HepG2 (cell line): ENCODE measurements around the gene KRT84. TPM values are rescaled to one million over a fixed set of nuclear protein-coding genes. Genes with fewer than 3 reads are reported as not detected.

Experiments
- ATAC-seq: fragments of 200-7000 bp; cut with Tn5 transposase; 3 replicates; pipeline ENCODE4 v1.9.1; 2020; ENCODE audit warnings: mild to moderate bottlenecking, moderate library complexity
- BruUV-seq: library from RNA; stranded (reverse); fragments of 400-500 nt; replicated peaks from 2 replicates; lab custom pipeline; 2021; lab: Mats Ljungman, UMichigan
- CTCF ChIA-PET: fragments of 300-600 bp; formaldehyde crosslinking; extraction: SDS; loops from one replicate; lab custom pipeline; 2021; ENCODE audit warnings: low total read pairs, inconsistent platforms, low intra/inter-chr PET ratio; lab: Yijun Ruan, JAX
- POLR2A ChIA-PET: fragments of 350-600 bp; sonication (Branson Sonifier 250); formaldehyde crosslinking; loops from one replicate; lab custom pipeline; 2020; ENCODE audit warnings: antibody characterized with exemption, inconsistent platforms; lab: Yijun Ruan, JAX
- DNase-seq: peaks from one replicate; pipeline ENCODE4 v3.0.0-alpha.2; 2015; ENCODE audit warnings: low spot score
- FAIRE-seq: peaks from 3 replicates; lab custom pipeline; 2011; peaks lifted over from hg19 to GRCh38; lab: Jason Lieb, UNC
- H2AFZ ChIP-seq: one replicate; pipeline ENCODE4 v1.6.1; 2011; ENCODE audit warnings: low read length, inconsistent platforms
- H3K27ac ChIP-seq: fragments of 300-600 bp; 3 replicates; pipeline ENCODE4 v1.8.0; 2011; ENCODE audit warnings: mixed run types, mild to moderate bottlenecking, mixed read lengths, low read length, inconsistent platforms; ENCODE audit not compliant: insufficient read depth; ENCODE audit errors: extremely low read length
- H3K27me3 ChIP-seq, 2 experiments: fragments of 200-600 bp in 1 of 2; 2 replicates in 1 of 2; 3 replicates in 1 of 2; pipeline versions ENCODE4 v1.6.0 to v1.8.0; 2011; ENCODE audit warnings: low read length in 2 of 2, mild to moderate bottlenecking in 2 of 2, moderate library complexity in 2 of 2, inconsistent platforms in 1 of 2; ENCODE audit not compliant: insufficient read depth in 2 of 2, control insufficient read depth in 1 of 2
- H3K36me3 ChIP-seq, 2 experiments: fragments of 200-600 bp in 1 of 2; replicated peaks in 1 of 2; 2 replicates in 1 of 2; 3 replicates in 1 of 2; pipeline versions ENCODE4 v1.5.1 to v1.8.0; 2011; ENCODE audit warnings: low read length in 2 of 2, inconsistent platforms in 1 of 2; ENCODE audit not compliant: insufficient read depth in 2 of 2, control insufficient read depth in 1 of 2
- H3K4me1 ChIP-seq: 2 replicates; pipeline ENCODE4 v1.5.1; 2012; ENCODE audit warnings: low read length, inconsistent platforms; ENCODE audit not compliant: insufficient read depth
- H3K4me2 ChIP-seq: 2 replicates; pipeline ENCODE4 v1.6.0; 2011; ENCODE audit warnings: low read depth, low read length, inconsistent platforms
- H3K4me3 ChIP-seq, 3 experiments: fragments of 200-600 bp in 1 of 3; sonication (generic), shearing (Covaris generic) in 1 of 3; replicated peaks in 1 of 3; 2 replicates each; pipeline ENCODE4 v1.5.1; 2011 to 2016; ENCODE audit warnings: low read length in 3 of 3, inconsistent platforms in 2 of 3, low read depth in 2 of 3, mild to moderate bottlenecking in 2 of 3, control low read depth in 1 of 3, mixed read lengths in 1 of 3; ENCODE audit not compliant: insufficient read depth in 1 of 3
- H3K79me2 ChIP-seq: one replicate; pipeline ENCODE4 v1.6.1; 2011; ENCODE audit warnings: low read length, inconsistent platforms; ENCODE audit not compliant: insufficient read depth
- H3K9ac ChIP-seq: 2 replicates; pipeline ENCODE4 v1.6.0; 2011; ENCODE audit warnings: mild to moderate bottlenecking, low read depth, low read length, inconsistent platforms; ENCODE audit not compliant: insufficient read depth
- H3K9me3 ChIP-seq: 2 replicates; pipeline ENCODE4 v1.5.1; 2012; ENCODE audit warnings: mild to moderate bottlenecking, low read length
- H4K20me1 ChIP-seq: 2 replicates; pipeline ENCODE4 v1.6.0; 2011; ENCODE audit warnings: inconsistent platforms, mild to moderate bottlenecking, low read length, moderate library complexity; ENCODE audit not compliant: insufficient read depth
- STAT5B ChIP-seq: sonication (generic); formaldehyde crosslinking; IDR thresholded peaks from 2 replicates; pipeline ENCODE4 v1.4.0; 2020; ENCODE audit warnings: missing genetic modification reagents
- TBX2 ChIP-seq: sonication (generic); formaldehyde crosslinking; IDR thresholded peaks from 2 replicates; pipeline ENCODE4 v1.5.0; 2020; ENCODE audit warnings: missing genetic modification reagents, mild to moderate bottlenecking, borderline replicate concordance
- ZNF318 ChIP-seq: sonication (generic); formaldehyde crosslinking; IDR thresholded peaks from 2 replicates; pipeline ENCODE4 v1.4.0; 2020; ENCODE audit warnings: mild to moderate bottlenecking, missing genetic modification reagents
- ZNF740 ChIP-seq: sonication (generic); formaldehyde crosslinking; IDR thresholded peaks from 2 replicates; pipeline ENCODE4 v1.4.0; 2020; ENCODE audit warnings: missing genetic modification reagents
- WGBS: methylation state at CpG from one replicate; pipeline ENCODE4 v1.1.6; 2017; ENCODE audit warnings: low lambda C conversion rate; 5-methylcytosine and 5-hydroxymethylcytosine counted together
- in situ Hi-C: cut with HindIII; loops from 2 replicates; pipeline ENCODE4 v1.10.0; 2017; ENCODE audit warnings: low pct_unique_long_range_greater_than_20kb; ENCODE audit not compliant: extremely low pct_ligation_motif_present
- intact Hi-C: fragments of 100-400 bp; cut with micrococcal nuclease; formaldehyde crosslinking; loops from one replicate; pipeline ENCODE4 v1.10.0; 2022; ENCODE audit not compliant: unreplicated experiment
- polyA plus RNA-seq, 8 experiments: library from polyadenylated mRNA; depleted of rRNA in 3 of 8; stranded (reverse) in 7 of 8; unstranded in 1 of 8; fragments of >200 nt; fragmentation: Illumina TruSeq in 4 of 8; extraction: Trizol in 4 of 8; gene quantifications; 2 replicates each; pipeline versions ENCODE4 v1.2.1 to v1.2.3, GENCODE V29; 2011 to 2016; ENCODE audit warnings: low read depth in 4 of 8, missing spikeins in 1 of 8, mixed read lengths in 1 of 8; ENCODE audit not compliant: insufficient read depth in 1 of 8
- total RNA-seq, 5 experiments: library from RNA; depleted of rRNA; stranded (reverse); fragments of >200 nt; fragmentation: Illumina TruSeq; extraction: Trizol; gene quantifications; 2 replicates each; pipeline ENCODE4 v1.2.3, GENCODE V29; 2016; ENCODE audit warnings: low read depth in 1 of 5

Gene KRT84
- total and polyA plus RNA-seq, 2 of the 13 experiments (the other 11 are each of a cell fraction or from before 2014, with no cell fraction given): not detected

DNA sequence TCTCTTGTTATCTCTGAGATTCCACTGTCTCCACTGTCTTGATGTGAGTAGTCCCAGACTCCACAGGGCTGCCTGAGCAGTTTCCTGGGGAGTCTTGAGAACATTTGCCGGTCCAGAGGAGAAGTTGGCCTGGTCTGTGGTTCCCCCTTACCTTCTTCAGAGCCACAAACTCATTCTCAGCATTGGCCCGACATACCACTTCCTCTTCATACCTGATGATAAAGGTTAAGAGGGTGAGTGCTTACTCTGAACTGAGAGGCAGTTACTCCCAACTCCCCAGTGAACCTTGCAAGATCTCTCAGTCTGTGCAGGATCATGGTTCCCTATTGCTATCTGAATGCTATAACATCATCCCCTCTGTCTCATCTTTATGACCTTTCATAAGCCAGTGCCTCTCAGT lies 2.6 kb downstream of the KRT84 start:
- 7% methylated on average over 2 of the region's 2 CpGs for WGBS
- peaks cover 2 to 16% of the 10 kb centered on the region in 2 experiments; a peak in 3 of 5 replicates for H3K27me3 ChIP-seq
- no peak overlapping the region for H3K4me3 ChIP-seq
- no peaks in the 10 kb centered on the region for H3K4me1 ChIP-seq
- no peaks in the 10 kb centered on the region for H3K9me3 ChIP-seq
- H3K27ac ChIP-seq: no peak overlapping the region
- no peak overlapping the region for H3K4me2 ChIP-seq
- no peaks in the 10 kb centered on the region for H3K36me3 ChIP-seq
- H3K79me2 ChIP-seq: no peaks in the 10 kb centered on the region
- ATAC-seq: no peak
- ChIA-PET POLR2A (no interaction called here), CTCF (no interaction called here)
- BruUV-seq: no TSS peak
- DNase-seq: no peak
- TF ChIP-seq ZNF318 (no peak), ZNF740 (CRISPR knock-in tag) (no peak), STAT5B (CRISPR knock-in tag) (no peak), TBX2 (CRISPR knock-in tag) (no peak)
- H3K9ac ChIP-seq: no peak overlapping the region
- in situ Hi-C loops (loop anchor here (25.0 kb wide), 1 partner anchor 604 kb away; no protein-coding TSS in a partner anchor), intact Hi-C loops (no loop called here)
- FAIRE-seq: no peak
- H2AFZ ChIP-seq: no peak overlapping the region
- H4K20me1 ChIP-seq: no peaks in the 10 kb centered on the region
